SK-N-MC (cell line): ENCODE results near the gene DDX46.

Source experiments
- EZH2 ChIP-seq: fragments of 200-600 bp; sonication (generic); IDR thresholded peaks from one replicate; pipeline ENCODE4 v1.6.1; 2017; ENCODE audit warnings: antibody characterized with exemption
- POLR2AphosphoS5 ChIP-seq: IDR thresholded peaks from 2 replicates; pipeline ENCODE4 v1.6.1; 2012; ENCODE audit warnings: mild to moderate bottlenecking, low read depth, low read length, borderline replicate concordance

GRCh38 chr5:134749415-134749814 lies 9.2 kb upstream of the DDX46 start:
- no peak for TF ChIP-seq POLR2AphosphoS5
- TF ChIP-seq EZH2, result no peak
